ENCODE measurements around the gene SEL1L3.

- no peak for TF ChIP-seq CTCF (IDR thresholded peaks at IDR 0.05 in 4 of 5, conservative IDR thresholded peaks at IDR 0.05 in 1 of 5)
- no peak for TF ChIP-seq POLR2A (IDR thresholded peaks at IDR 0.05)
Observed at GRCh38 chr4:25837107-25837506, 25.7 kb downstream of the SEL1L3 start.

Data from gastrocnemius medialis (tissue), 4 donors.